ENCODE measurements around the gene CFAP73. TPM values are rescaled to one million over a fixed set of nuclear protein-coding genes. Genes with fewer than 3 reads are reported as not detected.
"Not testable (repeated sequence)": the region's sequence is repeated elsewhere in the genome, so short reads cannot be mapped to it uniquely, and the experiment has no call there.

The CFAP73 gene
- total and polyA plus RNA-seq, 2 donors from 2014 or later, result 0.52 to 2.4 TPM

- Histone ChIP-seq H3K4me3 (ENCODE audit: low read length in 3 of 3) (no peak overlapping the region), H3K36me3 (ENCODE audit: control insufficient read depth in 2 of 3, insufficient read depth in 3 of 3, low read length in 3 of 3) (no peaks in the 10 kb centered on the region), H3K4me1 (ENCODE audit: control insufficient read depth in 2 of 3, insufficient read depth in 2 of 3, low read depth in 1 of 3, low read length in 3 of 3) (no peaks in the 10 kb centered on the region), H3K27me3 (ENCODE audit: control insufficient read depth, insufficient read depth, low read length) (no peaks in the 10 kb centered on the region), H3K9ac (ENCODE audit: low read length in 3 of 3) (no peak overlapping the region), H3K9me3 (ENCODE audit: control insufficient read depth in 2 of 3, insufficient read depth in 1 of 3, low read length in 3 of 3) (no peaks in the 10 kb centered on the region), H3K27ac (ENCODE audit: low read depth in 2 of 2, low read length in 2 of 2) (no peak overlapping the region)
- FAIRE-seq (no peak), DNase-seq (peak in 1 of 5 donors; percentile 56)
- no peak for TF ChIP-seq CTCF (IDR thresholded peaks at IDR 0.05; ENCODE audit: borderline replicate concordance, extremely low read depth, insufficient read depth)
- intact Hi-C loops (cut with DNase I), result no loop called here
Measured at GRCh38 chr12:113115455-113116126, 33.9 kb upstream of the CFAP73 start.

- Histone ChIP-seq H3K9ac (ENCODE audit: low read length in 3 of 3) (no peak overlapping the region), H3K4me3 (ENCODE audit: low read length in 3 of 3) (no peak overlapping the region), H3K36me3 (ENCODE audit: control insufficient read depth in 2 of 3, insufficient read depth in 3 of 3, low read length in 3 of 3) (no peaks in the 10 kb centered on the region), H3K9me3 (ENCODE audit: control insufficient read depth in 2 of 3, insufficient read depth in 1 of 3, low read length in 3 of 3) (no peaks in the 10 kb centered on the region), H3K27me3 (ENCODE audit: control insufficient read depth, insufficient read depth, low read length) (no peaks in the 10 kb centered on the region), H3K27ac (ENCODE audit: low read depth in 2 of 2, low read length in 2 of 2) (no peak overlapping the region), H3K4me1 (ENCODE audit: control insufficient read depth in 2 of 3, insufficient read depth in 2 of 3, low read depth in 1 of 3, low read length in 3 of 3) (no peaks in the 10 kb centered on the region)
- intact Hi-C loops (cut with DNase I), result no loop called here
- no peak for TF ChIP-seq CTCF (IDR thresholded peaks at IDR 0.05; ENCODE audit: borderline replicate concordance, extremely low read depth, insufficient read depth)
- DNase-seq (peak in 1 of 5 donors; percentile 47), FAIRE-seq (no peak)
Measured at GRCh38 chr12:113116875-113117274, 32.6 kb upstream of the CFAP73 start.

GRCh38 chr12:113117684-113118083 is 31.8 kb upstream of the CFAP73 start:
- H3K27ac ChIP-seq (ENCODE audit: low read depth in 2 of 2, low read length in 2 of 2); H3K4me3 ChIP-seq (ENCODE audit: low read length in 3 of 3); H3K4me1 ChIP-seq (ENCODE audit: control insufficient read depth in 2 of 3, insufficient read depth in 2 of 3, low read depth in 1 of 3, low read length in 3 of 3); intact Hi-C loops (cut with DNase I); FAIRE-seq; H3K27me3 ChIP-seq (ENCODE audit: control insufficient read depth, insufficient read depth, low read length); H3K9ac ChIP-seq (ENCODE audit: low read length in 3 of 3); H3K36me3 ChIP-seq (ENCODE audit: control insufficient read depth in 2 of 3, insufficient read depth in 3 of 3, low read length in 3 of 3); DNase-seq; H3K9me3 ChIP-seq (ENCODE audit: control insufficient read depth in 2 of 3, insufficient read depth in 1 of 3, low read length in 3 of 3): not testable (repeated sequence)

GRCh38 chr12:113118142-113118541 is 31.4 kb upstream of the CFAP73 start:
- no peak for TF ChIP-seq CTCF (IDR thresholded peaks at IDR 0.05; ENCODE audit: borderline replicate concordance, extremely low read depth, insufficient read depth)
- Histone ChIP-seq H3K27ac (ENCODE audit: low read depth in 2 of 2, low read length in 2 of 2) (no peak overlapping the region), H3K36me3 (ENCODE audit: control insufficient read depth in 2 of 3, insufficient read depth in 3 of 3, low read length in 3 of 3) (no peaks in the 10 kb centered on the region), H3K4me1 (ENCODE audit: control insufficient read depth in 2 of 3, insufficient read depth in 2 of 3, low read depth in 1 of 3, low read length in 3 of 3) (no peaks in the 10 kb centered on the region), H3K27me3 (ENCODE audit: control insufficient read depth, insufficient read depth, low read length) (no peaks in the 10 kb centered on the region), H3K9me3 (ENCODE audit: control insufficient read depth in 2 of 3, insufficient read depth in 1 of 3, low read length in 3 of 3) (peaks cover 0 to 2% (median 0%) of the 10 kb centered on the region in 3 donors), H3K4me3 (ENCODE audit: low read length in 3 of 3) (no peak overlapping the region), H3K9ac (ENCODE audit: low read length in 3 of 3) (no peak overlapping the region)
- FAIRE-seq, result no peak
- no peak for DNase-seq
- intact Hi-C loops (cut with DNase I), result no loop called here
